GM10248 (cell line): Measurements from ENCODE around the gene DBX1.

Experiments used
- CTCF ChIA-PET: fragments of 300-600 bp; sonication (Branson Sonifier 250); formaldehyde crosslinking; extraction: SDS; loops from one replicate; lab custom pipeline; 2021; ENCODE audit warnings: antibody characterized with exemption; lab: Yijun Ruan, JAX
- POLR2A ChIA-PET: fragments of 350-650 bp; sonication (Branson Sonifier 250); formaldehyde crosslinking; extraction: SDS; loops from one replicate; lab custom pipeline; 2020; ENCODE audit warnings: antibody characterized with exemption; lab: Yijun Ruan, JAX
- DNase-seq: peaks from one replicate; pipeline ENCODE4 v3.0.0; 2012; ENCODE audit errors: extremely low spot score
- TF ChIP-seq, protein P1 (sequence below): IDR thresholded peaks from 2 replicates; pipeline ENCODE4 v1.5.1; 2012; ENCODE audit warnings: mild to moderate bottlenecking, low read depth; ENCODE audit errors: extremely low read depth, missing control alignments, control extremely low read depth

The DBX1 gene

GRCh38 chr11:20109731-20110445 is 50.4 kb downstream of the DBX1 start:
- DNase-seq: no peak
- ChIA-PET CTCF (interaction anchor here (0.7 to 11.2 kb wide), 8 partner anchors 11 to 197 kb away, joined by 3 to 91 read pairs (median 4); no protein-coding TSS in a partner anchor), POLR2A (no interaction called here)
- TF ChIP-seq, protein P1, sequence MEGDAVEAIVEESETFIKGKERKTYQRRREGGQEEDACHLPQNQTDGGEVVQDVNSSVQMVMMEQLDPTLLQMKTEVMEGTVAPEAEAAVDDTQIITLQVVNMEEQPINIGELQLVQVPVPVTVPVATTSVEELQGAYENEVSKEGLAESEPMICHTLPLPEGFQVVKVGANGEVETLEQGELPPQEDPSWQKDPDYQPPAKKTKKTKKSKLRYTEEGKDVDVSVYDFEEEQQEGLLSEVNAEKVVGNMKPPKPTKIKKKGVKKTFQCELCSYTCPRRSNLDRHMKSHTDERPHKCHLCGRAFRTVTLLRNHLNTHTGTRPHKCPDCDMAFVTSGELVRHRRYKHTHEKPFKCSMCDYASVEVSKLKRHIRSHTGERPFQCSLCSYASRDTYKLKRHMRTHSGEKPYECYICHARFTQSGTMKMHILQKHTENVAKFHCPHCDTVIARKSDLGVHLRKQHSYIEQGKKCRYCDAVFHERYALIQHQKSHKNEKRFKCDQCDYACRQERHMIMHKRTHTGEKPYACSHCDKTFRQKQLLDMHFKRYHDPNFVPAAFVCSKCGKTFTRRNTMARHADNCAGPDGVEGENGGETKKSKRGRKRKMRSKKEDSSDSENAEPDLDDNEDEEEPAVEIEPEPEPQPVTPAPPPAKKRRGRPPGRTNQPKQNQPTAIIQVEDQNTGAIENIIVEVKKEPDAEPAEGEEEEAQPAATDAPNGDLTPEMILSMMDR: no peak
